Daoy (cell line): ENCODE data around the gene CLSTN1. TPM values are rescaled to one million over a fixed set of nuclear protein-coding genes. Genes with fewer than 3 reads are reported as not detected.
"Not testable (repeated sequence)": the region's sequence is repeated elsewhere in the genome, so short reads cannot be mapped to it uniquely, and the experiment has no call there.

Experiments
- DNase-seq: peaks from one replicate; pipeline ENCODE4 v3.0.0-alpha.2; 2015; ENCODE audit warnings: low read depth
- total RNA-seq: library from RNA; depleted of rRNA; stranded (reverse); fragments of >200 nt; shearing (Covaris generic); gene quantifications from 2 replicates; pipeline ENCODE4 v1.2.3, GENCODE V29; 2014

The CLSTN1 gene
- total RNA-seq, 1 experiment from 2014 or later, result 37.5 TPM

GRCh38 chr1:9715536-9716226 is 108.1 kb downstream of the CLSTN1 start:
- DNase-seq, result no peak

- no peak for DNase-seq
Measured at GRCh38 chr1:9714257-9714718, 109.5 kb downstream of the CLSTN1 start.

- not testable (repeated sequence) for DNase-seq
Measured at GRCh38 chr1:9712767-9713166, 111.0 kb downstream of the CLSTN1 start.

- DNase-seq, result no peak
Measured at GRCh38 chr1:9711466-9712020, 112.2 kb downstream of the CLSTN1 start.

- no peak for DNase-seq
Measured at GRCh38 chr1:9710037-9710436, 113.7 kb downstream of the CLSTN1 start.

GRCh38 chr1:9706178-9706577 is 117.6 kb downstream of the CLSTN1 start:
- no peak for DNase-seq

- DNase-seq, result no peak
Measured at GRCh38 chr1:9705337-9706093, 118.2 kb downstream of the CLSTN1 start.

GRCh38 chr1:9703681-9704080 is 120.1 kb downstream of the CLSTN1 start:
- no peak for DNase-seq

GRCh38 chr1:9703165-9703509 is 120.6 kb downstream of the CLSTN1 start:
- no peak for DNase-seq

- no peak for DNase-seq
Measured at GRCh38 chr1:9701665-9702064, 122.1 kb downstream of the CLSTN1 start.

- peak; percentile 95 for DNase-seq
Measured at GRCh38 chr1:9700340-9700739, 123.4 kb downstream of the CLSTN1 start.

- no peak for DNase-seq
Measured at GRCh38 chr1:9699361-9699760, 124.4 kb downstream of the CLSTN1 start.

GRCh38 chr1:9696793-9697192 is 127.0 kb downstream of the CLSTN1 start:
- no peak for DNase-seq

GRCh38 chr1:9691691-9692090 is 132.1 kb downstream of the CLSTN1 start:
- DNase-seq, result no peak

- peak; percentile 82 for DNase-seq
Measured at GRCh38 chr1:9691108-9691445, 132.7 kb downstream of the CLSTN1 start.

- DNase-seq, result no peak
Measured at GRCh38 chr1:9690440-9691107, 133.2 kb downstream of the CLSTN1 start.

GRCh38 chr1:9689971-9690381 is 133.8 kb downstream of the CLSTN1 start:
- peak; percentile 63 for DNase-seq

- DNase-seq, result peak; percentile 89
Measured at GRCh38 chr1:9689011-9689706, 134.6 kb downstream of the CLSTN1 start.

GRCh38 chr1:9688599-9688998 is 135.2 kb downstream of the CLSTN1 start:
- no peak for DNase-seq

GRCh38 chr1:9687874-9688582 is 135.7 kb downstream of the CLSTN1 start:
- DNase-seq, result peak; percentile 65
